ENCODE results near the gene IL6ST.
"Not testable (repeated sequence)": the region's sequence is repeated elsewhere in the genome, so short reads cannot be mapped to it uniquely, and the experiment has no call there.

The IL6ST gene

GRCh38 chr5:56003679-56004078 is 8.9 kb upstream of the IL6ST start:
- no peak for FAIRE-seq

- no peak for FAIRE-seq
Observed at GRCh38 chr5:56003179-56003578, 8.4 kb upstream of the IL6ST start.

- no peak for FAIRE-seq
Observed at GRCh38 chr5:56002303-56002702, 7.5 kb upstream of the IL6ST start.

- not testable (repeated sequence) for FAIRE-seq
Observed at GRCh38 chr5:56000221-56000620, 5.5 kb upstream of the IL6ST start.

GRCh38 chr5:55998966-55999365 is 4.2 kb upstream of the IL6ST start:
- FAIRE-seq: no peak

GRCh38 chr5:55997742-55998351 is 3.1 kb upstream of the IL6ST start:
- no peak for FAIRE-seq

GRCh38 chr5:55994998-55995914 is 493 bp upstream of the IL6ST start:
- FAIRE-seq: no peak

- FAIRE-seq: peak; percentile 30
Observed at GRCh38 chr5:55993731-55994494, 850 bp downstream of the IL6ST start.

GRCh38 chr5:55993013-55993412 is 1.8 kb downstream of the IL6ST start:
- no peak for FAIRE-seq

- FAIRE-seq: no peak
Observed at GRCh38 chr5:55991768-55992486, 2.8 kb downstream of the IL6ST start.

GRCh38 chr5:55990895-55991294 is 3.9 kb downstream of the IL6ST start:
- not testable (repeated sequence) for FAIRE-seq

GRCh38 chr5:55989860-55990259 is 4.9 kb downstream of the IL6ST start:
- no peak for FAIRE-seq

- no peak for FAIRE-seq
Observed at GRCh38 chr5:55988979-55989638, 5.7 kb downstream of the IL6ST start.

- FAIRE-seq: not testable (repeated sequence)
Observed at GRCh38 chr5:55988428-55988827, 6.3 kb downstream of the IL6ST start.

- FAIRE-seq: no peak
Observed at GRCh38 chr5:55986931-55987330, 7.8 kb downstream of the IL6ST start.

- no peak for FAIRE-seq
Observed at GRCh38 chr5:55985181-55985580, 9.6 kb downstream of the IL6ST start.

GRCh38 chr5:55983986-55984385 is 10.8 kb downstream of the IL6ST start:
- no peak for FAIRE-seq

GRCh38 chr5:55982957-55983381 is 11.8 kb downstream of the IL6ST start:
- FAIRE-seq: peak; percentile 87

GRCh38 chr5:55973296-55973695 is 21.5 kb downstream of the IL6ST start:
- FAIRE-seq: no peak

- FAIRE-seq: no peak
Observed at GRCh38 chr5:55969956-55970355, 24.8 kb downstream of the IL6ST start.

- no peak for FAIRE-seq
Observed at GRCh38 chr5:55966284-55966683, 28.5 kb downstream of the IL6ST start.

- no peak for FAIRE-seq
Observed at GRCh38 chr5:55965525-55965924, 29.2 kb downstream of the IL6ST start.
